GM19395 (cell line): ENCODE measurements around the gene HJV.

ENCODE experiments used
- ATAC-seq: cut with Tn5 transposase; IDR thresholded peaks from one replicate; pipeline ENCODE4 v1.9.1; 2021; ENCODE audit warnings: mild to moderate bottlenecking, moderate library complexity; ENCODE audit not compliant: unreplicated experiment

HJV gene

DNA sequence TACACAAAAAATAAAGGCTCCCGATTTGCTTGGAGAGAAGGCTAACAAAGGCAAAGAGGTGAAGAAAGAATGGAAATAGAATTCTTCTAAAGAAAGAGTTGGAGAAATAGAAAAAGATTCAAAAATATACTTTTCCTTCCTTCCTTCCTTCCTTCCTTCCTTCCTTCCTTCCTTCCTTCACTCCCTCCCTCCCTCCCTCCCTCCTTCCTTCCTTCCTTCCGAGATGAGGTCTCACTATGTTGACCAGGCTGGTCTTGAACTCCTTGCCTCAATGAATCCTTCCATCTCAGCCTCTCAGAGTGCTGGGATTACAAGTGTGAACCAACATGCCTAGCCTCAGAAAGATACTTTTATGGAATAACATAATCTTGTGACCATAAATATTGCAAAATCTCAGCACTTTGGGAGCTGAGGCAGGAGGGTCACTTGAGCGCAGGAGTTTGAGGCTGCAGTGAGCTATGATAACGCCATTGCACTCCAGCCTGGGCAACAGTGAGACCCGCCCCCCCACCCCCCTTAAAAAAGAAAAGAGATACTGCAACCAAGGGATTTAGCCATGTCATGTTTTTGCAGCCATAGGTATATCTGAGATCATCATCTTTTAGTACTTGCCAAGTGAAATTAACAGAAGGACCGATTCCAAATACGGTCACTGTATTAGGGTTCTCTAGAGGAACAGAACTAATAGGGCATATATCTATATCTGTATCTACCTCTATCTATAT, 1.0 kb upstream of the HJV start:
- ATAC-seq = no peak

DNA sequence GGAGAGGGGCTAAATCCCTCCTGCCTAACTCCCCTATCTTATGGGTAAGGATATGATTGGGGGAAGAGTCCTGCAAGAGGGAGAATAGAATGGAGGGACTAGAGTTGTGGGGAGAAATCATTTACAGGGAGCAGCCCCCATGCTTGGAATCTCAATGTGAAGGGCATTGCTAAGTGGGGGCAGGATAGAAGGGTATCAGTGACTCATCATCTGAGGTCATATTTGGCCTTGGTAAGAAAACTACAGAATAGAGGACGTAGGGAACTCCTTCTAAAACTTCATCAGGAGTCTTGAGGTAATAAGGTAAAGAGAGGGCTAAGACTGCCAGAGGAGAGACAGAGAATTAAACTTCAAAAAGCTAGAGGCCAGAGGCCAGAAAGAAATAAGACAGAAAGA, 487 bp downstream of the HJV start:
- ATAC-seq = no peak

DNA sequence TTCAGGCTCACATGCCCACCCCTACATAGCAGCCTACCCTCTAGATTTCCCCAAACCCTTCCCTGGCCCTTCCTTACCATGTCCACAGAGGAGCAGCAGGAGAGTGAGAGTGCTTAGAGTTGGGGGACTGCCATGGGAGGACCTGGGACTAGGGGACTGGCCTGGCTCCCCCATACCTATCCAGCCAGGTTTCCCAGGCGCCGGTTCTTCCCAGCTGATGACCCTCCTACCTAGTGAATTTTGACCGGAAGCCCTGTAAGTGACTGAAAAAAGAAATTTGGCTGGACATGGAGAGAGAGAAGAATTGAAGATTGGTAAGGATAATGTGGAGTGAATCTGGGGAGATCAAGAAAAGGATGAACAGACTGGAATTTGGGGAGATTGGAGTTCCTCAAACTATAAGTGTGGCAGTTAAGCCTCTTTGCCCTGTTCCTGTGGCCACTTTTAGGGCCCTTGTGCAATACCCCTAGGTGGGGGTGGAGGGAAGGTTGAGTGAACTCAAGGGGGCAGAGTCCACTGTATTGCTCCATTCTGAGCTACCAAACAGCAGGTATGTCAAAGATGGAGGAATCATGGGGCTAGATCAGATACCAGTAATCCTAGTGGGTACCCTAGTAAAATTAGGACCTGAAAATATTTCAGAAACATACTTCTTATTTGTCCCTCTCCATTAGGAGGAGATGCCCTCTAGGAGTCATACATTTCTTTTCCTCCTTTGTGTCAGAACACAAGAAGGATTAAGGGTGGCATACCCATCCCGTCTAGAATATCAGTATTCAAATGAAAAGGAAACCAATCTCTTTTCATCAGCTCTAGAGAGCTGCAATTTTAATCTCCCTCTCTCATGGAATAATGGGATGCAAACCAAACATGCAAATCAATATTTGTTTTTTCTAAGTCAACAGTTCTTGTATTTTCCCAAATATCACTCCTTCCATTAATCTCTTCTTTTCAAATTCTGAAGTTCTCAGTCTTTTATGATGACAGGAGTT, 1.2 kb downstream of the HJV start:
- ATAC-seq = no peak

DNA sequence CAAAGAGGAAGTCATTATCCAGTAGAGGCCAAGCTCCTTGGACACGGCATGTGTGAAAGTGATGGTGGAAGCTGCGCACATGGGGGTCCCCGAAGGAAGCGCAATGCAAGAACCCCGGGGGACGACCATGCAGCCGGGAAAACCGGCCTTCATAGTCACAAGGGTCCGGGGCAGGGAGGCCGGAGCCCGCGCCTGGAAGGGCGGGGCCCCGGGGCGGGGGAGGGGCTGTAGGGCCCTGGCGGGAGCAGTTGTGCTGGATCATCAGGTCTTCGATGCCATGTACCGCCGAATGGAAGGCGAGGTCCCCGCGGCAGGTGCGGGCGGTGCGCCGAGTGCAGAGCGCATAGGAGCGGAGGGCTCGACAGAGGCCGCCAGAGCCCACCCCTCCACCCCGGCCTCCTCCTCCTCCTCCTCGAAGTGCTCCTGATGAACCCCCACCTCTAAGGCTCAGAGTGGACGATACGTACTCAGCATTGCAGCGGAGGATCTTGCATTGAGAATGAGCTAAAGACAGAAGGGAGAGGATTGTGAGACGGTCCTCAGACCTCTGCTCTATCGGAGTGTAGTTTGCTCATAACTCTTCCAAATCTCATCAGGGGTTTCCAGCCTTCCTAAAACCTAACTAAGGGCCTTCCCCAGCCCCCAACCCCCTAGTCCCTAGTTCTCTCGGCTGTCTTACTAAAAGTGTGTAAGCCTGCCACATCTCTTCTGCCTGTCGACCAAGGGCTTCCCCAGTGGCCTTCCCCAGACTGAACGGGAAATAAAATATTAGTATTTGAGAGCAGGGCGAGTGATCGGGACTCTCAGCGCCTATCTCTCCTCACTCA, 2.1 kb downstream of the HJV start:
- no peak for ATAC-seq

DNA sequence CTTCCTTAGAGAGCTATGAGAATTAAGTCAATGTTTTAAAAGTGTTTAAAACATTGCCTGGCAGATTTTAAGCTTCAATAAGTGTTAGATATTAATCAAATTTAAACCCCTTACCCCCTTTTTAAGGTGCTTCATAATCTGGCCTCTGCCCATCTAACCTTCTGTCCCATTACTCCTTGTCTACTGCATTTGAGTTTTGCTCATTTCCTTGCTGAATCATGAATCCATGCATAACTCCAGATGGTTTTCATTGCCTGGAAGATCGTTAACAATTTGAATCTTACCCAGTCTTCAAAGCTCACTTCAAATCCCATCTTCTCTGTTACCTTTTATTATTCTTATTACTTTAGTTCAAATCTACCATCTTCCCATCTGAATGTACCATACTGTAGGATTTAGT, 4.6 kb downstream of the HJV start:
- ATAC-seq = no peak

DNA sequence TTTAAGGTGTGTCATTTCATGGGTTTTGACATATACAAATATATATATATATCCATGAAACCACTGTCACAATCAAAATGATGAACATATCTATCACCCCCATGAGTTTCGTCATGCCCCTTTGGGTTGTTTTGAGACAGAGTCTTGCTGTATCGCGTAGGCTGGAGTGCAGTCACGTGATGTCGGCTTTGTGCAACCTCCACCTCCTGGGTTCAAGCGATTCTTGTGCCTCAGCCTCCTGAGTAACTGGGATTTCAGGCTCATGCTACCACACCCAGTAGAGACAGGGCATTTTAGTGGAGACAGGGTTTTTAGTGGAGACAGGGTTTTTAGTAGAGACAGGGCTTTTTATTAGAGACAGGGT, 8.0 kb downstream of the HJV start:
- ATAC-seq = no peak

DNA sequence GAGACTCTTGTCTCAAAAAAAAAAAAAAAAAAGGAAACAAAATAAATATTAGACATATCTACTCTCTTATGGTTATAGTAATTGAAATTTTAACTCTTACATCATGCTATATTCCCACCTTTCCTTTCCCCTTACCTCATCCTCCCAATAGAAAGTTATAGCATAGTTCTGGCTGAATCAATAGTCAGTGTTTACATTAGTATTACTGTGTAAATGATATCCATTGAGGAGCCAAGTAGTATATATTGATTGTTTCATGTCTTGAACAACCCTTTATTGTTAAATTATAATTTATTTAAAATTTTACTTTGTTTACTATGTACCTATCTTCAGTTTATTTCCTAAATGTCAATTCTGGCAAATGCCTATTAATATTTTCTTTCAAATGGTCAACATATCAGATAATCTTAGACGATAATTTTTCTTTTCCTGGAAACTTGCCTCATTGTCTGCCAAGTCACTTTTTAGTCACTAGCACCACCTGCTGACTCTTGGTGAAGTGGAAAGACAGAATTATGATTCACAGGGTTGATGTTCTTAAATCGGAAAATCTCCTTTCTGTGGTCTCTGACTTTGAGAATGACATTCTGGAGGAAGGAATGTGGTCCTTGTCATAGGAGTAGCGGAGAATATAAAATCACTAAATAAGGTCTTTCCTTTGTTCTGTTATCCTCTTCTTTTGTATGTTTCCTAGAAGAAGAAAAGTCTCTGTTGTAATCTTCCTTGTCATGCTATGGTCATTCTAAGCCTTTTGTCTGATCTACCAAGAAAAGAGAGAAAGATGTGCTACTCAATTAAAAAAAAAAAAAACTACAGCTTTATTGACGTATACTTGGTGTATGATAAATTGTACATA, 8.6 kb downstream of the HJV start:
- ATAC-seq = no peak

DNA sequence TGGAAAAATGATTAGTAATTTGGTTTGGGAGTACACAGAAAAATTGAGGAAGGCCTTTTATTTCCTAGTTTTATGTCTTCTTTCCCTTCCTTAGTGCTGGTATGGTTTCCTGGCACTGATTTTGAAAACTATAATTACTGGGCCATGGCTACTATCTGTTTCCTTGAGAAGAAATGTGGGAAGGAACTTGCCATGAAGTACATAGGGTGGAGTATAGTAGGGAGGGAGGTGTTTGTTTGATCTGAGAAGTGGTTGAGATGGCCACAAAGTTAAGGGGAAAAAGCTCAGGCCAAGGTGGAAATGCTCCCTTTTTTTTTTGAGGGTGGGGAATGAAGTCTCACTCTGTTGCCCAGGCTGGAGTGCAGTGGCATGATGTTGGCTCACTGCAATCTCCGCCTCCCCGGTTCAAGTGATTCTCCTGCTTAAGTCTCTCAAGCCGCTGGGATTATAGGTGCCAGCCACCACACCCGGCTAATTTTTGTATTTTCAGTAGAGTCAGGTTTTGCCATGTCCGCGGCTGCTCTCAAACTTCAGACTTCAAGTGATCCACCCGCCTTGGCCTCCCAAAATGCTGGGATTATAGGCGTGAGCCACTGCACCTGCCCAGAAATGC, 11.3 kb downstream of the HJV start:
- no peak for ATAC-seq

DNA sequence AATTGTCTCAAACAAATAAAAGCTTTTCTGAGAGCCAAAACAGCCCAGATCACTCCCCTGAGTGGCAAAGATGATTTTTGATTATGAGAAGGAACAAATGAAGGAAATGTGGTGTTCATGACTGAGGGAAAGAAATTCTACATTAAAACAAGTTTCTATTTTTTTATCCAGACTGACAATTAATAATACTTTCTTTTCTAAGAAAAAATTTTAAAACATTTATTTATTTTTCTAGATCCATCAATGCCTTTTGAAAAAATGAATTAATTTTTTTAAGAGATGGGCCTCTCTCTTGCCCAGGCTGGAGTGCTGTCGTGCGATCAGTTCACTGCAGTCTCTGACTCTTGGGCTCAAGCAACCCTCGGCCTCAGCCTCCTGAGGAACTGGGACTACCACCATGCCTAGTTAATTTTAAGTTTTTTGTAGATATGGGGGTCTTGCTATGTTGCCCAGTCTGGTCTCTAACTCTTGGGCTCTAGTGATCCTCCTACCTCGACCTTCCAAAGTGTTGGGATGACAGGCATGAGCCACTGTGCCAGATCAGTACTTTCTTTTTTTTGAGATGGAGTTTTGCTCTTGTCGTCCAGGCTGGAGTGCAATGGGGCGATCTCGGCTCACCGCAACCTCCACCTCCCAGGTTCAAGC, 13.9 kb downstream of the HJV start:
- no peak for ATAC-seq

DNA sequence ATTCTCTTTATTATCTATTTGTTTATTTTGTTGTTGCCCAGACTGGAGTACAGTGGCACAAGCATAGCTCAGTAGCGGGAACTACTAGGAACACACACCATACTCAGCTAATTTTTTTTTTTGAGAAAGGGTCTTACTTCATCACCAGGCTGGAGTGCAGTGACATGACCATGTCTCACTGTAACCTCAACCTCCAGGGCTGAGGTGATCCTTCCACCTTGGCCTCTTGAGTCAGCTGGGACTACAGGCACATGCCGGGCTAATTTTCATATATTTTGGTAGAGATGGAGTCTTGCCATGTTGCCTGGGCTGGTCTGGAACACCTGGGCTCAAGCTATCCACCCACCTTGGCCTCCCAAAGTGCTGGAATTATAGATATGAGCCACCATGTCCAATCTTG, 19.8 kb downstream of the HJV start:
- no peak for ATAC-seq

DNA sequence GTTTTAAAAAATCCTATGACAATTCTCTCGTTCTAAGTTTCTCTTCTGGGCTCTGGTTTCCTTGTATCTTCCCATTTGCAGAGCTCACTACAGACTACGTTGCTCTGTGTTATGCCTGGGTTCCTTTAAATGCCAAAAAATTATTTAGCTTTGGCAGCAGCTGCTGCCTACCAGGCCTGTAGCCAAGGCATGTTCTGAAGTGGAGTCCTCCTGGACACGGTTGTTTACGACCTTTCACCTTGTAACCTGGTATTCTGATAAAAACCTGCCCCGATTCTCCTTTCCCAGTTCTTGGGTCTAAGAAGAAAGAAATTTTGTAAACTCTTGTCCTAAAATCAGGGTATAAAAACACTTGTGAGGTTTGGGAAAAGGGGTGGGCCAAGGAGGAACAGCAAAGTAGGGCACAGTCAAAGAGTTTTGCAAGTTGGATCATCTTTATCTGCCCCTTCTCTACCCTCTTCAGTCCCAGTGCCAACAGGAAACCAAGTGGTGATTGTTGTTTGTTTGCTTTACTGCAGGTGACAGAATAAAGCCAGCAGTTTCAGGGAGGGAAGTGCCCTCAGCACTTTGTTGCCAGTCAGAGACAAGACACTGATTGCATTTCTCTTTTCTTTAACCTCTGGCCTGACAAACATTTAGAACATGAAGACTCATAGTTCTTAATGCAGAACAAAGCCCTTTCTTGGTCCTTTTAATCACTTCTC, 22.1 kb downstream of the HJV start:
- ATAC-seq = no peak

DNA sequence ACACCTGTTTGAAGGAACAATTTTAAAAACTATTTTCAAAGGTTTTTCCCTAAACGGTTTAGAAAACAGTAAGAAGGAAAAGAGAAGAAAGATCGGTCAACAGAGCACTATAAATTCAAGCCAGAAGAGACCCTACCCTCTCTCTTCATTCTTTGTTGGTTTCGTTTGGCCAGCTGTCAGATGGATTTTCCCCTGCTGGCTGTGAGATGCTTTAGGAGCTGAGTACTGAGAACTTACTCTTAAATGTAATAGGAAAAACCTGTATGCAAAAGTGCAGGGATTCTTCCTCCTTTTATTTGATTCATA, 23.9 kb downstream of the HJV start:
- no peak for ATAC-seq

DNA sequence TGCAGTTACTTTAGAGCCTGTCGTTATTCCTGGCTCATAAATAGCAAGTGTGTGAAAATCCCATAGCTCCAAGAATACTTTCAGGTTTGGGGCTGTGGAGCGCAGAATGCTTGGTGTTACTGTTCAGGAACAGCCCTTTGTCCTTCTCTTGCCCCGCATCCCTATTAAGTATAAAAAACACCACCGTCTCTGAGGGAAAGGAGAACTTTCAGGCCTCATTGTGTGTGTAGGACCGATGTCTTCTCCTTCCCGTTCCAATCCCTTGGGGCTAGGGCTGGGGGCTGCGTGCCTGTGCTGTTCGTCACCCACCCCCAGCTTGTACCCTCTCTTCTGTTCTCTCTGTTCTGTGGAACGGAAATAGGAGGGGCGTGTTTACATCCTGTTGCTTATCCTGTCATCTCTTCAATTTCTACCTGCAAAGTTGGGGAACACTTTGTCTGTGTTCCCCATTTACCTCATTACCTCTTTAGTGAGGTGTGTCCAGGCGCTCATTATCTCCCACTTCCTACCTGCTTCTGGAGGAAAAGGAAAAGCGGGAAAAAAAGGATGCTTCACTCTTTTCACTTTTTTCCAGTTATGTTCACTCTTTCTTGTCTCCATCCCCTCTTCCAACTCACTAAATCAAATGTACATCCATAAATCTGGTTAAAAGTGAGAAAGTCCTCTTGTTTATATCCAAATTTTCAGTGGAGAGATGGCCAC, 24.4 kb downstream of the HJV start:
- ATAC-seq = peak; percentile 31

DNA sequence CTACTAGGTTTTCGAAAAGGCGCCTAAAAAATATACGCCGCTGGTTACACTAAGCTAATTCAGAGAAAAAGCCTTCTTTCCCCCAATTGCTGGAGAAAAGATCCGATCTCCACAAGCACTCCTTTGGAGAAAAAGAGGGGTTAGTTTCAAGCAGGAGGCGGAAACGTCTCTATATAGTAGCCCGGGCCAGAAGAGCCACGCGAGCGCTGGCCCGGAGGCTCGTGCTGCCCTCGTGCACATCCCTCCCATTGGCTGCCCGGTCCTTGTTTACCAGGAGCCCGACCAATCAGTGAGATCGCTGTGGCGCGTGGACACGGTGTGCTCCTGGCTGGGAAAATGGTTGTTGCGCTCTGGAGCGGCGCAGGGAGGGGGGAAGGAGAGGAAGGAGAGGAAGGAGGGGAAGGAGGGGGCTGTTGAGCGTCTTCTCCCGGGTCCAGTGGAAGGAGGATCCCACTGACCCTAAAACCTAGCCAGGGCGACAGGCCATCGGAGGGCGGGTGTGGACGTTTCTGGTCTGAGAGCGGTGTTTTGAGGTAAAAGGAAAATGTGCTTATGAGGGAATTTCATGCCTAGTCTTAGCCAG, 25.0 kb downstream of the HJV start, which contains the start of gene TXNIP:
TXNIP (minus strand) TSS at position 147 of the 583 bp plus-strand sequence. CDS start 313 bp downstream, outside the sequence.
- peak; percentile 81 for ATAC-seq

DNA sequence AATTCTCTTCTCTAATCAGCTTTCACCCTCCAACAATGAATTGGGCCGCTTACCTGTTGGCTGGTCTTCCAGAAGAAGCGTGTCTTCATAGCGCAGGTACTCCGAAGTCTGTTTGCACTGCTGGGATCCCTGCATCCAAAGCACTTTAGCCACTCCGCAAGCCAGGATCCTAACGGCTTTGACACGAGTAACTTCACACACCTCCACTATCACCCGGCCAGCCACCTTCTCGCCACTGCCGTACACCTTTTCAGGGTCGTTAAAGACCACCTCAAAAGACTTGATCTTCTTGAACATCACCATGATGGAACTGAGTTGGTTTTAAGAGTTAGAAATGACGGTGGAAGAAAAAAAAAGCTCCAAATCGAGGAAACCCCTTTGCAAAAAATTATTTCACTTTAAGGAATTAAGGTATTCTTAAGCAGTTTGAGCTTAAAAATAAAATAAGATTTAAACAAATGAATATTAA, 25.5 kb downstream of the HJV start:
- no peak for ATAC-seq

DNA sequence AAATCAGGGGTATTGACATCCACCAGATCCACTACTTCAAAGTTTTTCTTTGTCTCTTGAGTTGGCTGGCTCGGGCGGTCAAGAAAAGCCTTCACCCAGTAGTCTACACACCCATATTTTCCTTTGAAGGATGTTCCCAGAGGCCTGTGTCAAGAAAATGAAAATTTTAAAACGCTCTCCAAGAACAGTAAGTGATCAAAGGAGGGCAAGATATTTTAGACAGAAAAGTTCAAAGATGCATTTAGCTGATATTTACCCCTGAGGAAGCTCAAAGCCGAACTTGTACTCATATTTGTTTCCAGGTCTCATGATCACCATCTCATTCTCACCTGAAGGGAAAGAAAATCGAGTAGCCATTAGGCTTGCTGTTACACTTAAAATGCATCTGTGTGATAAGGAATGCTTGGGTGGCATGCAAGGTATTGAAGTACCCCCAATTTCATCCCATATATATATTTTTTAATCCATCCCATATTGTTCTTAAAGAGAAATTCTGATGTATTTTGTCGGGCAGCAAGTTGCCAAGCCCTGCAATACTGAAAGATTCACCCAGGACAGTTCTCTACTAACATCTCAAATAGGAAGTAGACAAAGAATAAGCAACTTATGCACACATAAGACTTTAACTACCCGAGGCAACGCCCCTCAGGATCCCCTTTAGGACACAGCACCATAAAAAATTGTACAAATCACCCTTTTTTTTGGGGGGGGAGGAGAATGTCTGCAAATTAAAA, 26.2 kb downstream of the HJV start:
- no peak for ATAC-seq
